Tibial nerve (tissue), 4 donors: ENCODE data around the gene GPX7. TPM values are rescaled to one million over a fixed set of nuclear protein-coding genes. Genes with fewer than 3 reads are reported as not detected.

Source experiments
- DNase-seq, 2 donors: peaks; one replicate each; pipeline ENCODE4 v3.0.0-alpha.2; 2019; ENCODE audit warnings: low spot score in 2 of 2
- H3K27ac ChIP-seq, 4 donors: fragments of 200-600 bp; sonication (generic) in 3 of 4; one replicate each; pipeline ENCODE4 v1.5.1; 2017 to 2019; ENCODE audit warnings: mild to moderate bottlenecking in 1 of 4
- H3K27me3 ChIP-seq, 2 donors: fragments of 200-600 bp; sonication (generic) in 1 of 2; one replicate each; pipeline versions ENCODE4 v1.5.1 to v1.6.0; 2017 to 2019
- H3K36me3 ChIP-seq, 3 donors: fragments of 200-600 bp; sonication (generic); one replicate each; pipeline ENCODE4 v1.5.1; 2018 to 2019
- H3K4me1 ChIP-seq, 4 donors: fragments of 200-600 bp; sonication (generic) in 3 of 4; one replicate each; pipeline ENCODE4 v1.5.1; 2017 to 2019
- H3K4me3 ChIP-seq, 4 donors: fragments of 200-600 bp; sonication (generic) in 3 of 4; one replicate each; pipeline ENCODE4 v1.5.1; 2017 to 2019; ENCODE audit warnings: mild to moderate bottlenecking in 1 of 4, moderate library complexity in 1 of 4
- H3K9me3 ChIP-seq, 4 donors: fragments of 200-600 bp; sonication (generic) in 3 of 4; one replicate each; pipeline ENCODE4 v1.5.1; 2017 to 2019
- EP300 ChIP-seq, 2 donors: sonication (generic); formaldehyde crosslinking; IDR thresholded peaks; one replicate each; pipeline ENCODE4 v1.6.1; 2017; ENCODE audit warnings: antibody characterized with exemption in 2 of 2, mild to moderate bottlenecking in 1 of 2
- POLR2A ChIP-seq, 2 donors: fragments of 450-650 bp; IDR thresholded peaks; one replicate each; pipeline ENCODE4 v1.6.1; 2017; ENCODE audit warnings: antibody characterized with exemption in 2 of 2, mild to moderate bottlenecking in 2 of 2, moderate library complexity in 2 of 2
- WGBS, 2 donors: methylation state at CpG; one replicate each; pipeline ENCODE4 v1.1.5; 2018; 5-methylcytosine and 5-hydroxymethylcytosine counted together
- total RNA-seq, 4 donors: library from RNA; depleted of rRNA; stranded (reverse); fragments of >200 nt; gene quantifications; one replicate each; pipeline ENCODE4 v1.1.0, GENCODE V29; 2016
- TF ChIP-seq, protein P1 (sequence below), 5 experiments: fragments of 200-600 bp in 3 of 5; fragments of 450-650 bp in 2 of 5; sonication (generic) in 3 of 5; IDR thresholded peaks; one replicate each; pipeline ENCODE4 v1.5.1; 2016 to 2019; ENCODE audit warnings: antibody characterized with exemption in 5 of 5, mild to moderate bottlenecking in 3 of 5, moderate library complexity in 2 of 5

The GPX7 gene
- total RNA-seq, 4 donors from 2014 or later: 6.3 to 21.4 (median 13.8) TPM

DNA sequence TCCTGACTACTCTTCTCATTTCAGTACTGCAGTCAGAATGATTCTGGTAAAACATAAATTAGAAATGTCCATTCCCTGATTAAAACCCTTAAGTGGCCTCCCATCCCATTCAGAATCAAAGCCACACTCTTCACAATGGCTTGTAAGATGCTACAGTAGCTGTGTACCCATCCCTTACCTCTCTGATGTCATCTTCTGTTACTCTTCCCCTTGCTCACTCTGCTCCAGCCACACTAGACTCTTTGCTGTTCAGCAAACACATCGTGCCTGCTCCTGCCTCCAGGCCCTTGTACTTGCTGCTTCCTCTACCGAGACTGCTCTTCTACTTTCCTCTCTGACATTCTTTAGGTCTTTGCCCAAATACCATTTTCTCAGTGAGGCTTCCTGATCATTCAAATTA lies 4.3 kb upstream of the GPX7 start:
- TF ChIP-seq, protein P1, sequence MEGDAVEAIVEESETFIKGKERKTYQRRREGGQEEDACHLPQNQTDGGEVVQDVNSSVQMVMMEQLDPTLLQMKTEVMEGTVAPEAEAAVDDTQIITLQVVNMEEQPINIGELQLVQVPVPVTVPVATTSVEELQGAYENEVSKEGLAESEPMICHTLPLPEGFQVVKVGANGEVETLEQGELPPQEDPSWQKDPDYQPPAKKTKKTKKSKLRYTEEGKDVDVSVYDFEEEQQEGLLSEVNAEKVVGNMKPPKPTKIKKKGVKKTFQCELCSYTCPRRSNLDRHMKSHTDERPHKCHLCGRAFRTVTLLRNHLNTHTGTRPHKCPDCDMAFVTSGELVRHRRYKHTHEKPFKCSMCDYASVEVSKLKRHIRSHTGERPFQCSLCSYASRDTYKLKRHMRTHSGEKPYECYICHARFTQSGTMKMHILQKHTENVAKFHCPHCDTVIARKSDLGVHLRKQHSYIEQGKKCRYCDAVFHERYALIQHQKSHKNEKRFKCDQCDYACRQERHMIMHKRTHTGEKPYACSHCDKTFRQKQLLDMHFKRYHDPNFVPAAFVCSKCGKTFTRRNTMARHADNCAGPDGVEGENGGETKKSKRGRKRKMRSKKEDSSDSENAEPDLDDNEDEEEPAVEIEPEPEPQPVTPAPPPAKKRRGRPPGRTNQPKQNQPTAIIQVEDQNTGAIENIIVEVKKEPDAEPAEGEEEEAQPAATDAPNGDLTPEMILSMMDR (IDR thresholded peaks at IDR 0.05): no peak
- TF ChIP-seq POLR2A (IDR thresholded peaks at IDR 0.05) (no peak), EP300 (IDR thresholded peaks at IDR 0.05) (no peak)
- Histone ChIP-seq H3K36me3 (no peaks in the 10 kb centered on the region), H3K4me1 (peaks cover 0 to 14% (median 0%) of the 10 kb centered on the region in 4 donors), H3K27ac (no peak overlapping the region), H3K27me3 (no peaks in the 10 kb centered on the region), H3K9me3 (no peaks in the 10 kb centered on the region), H3K4me3 (no peak overlapping the region)
- DNase-seq: no peak
- 50 to 59% methylated on average over 2 of the region's 2 CpGs for WGBS, 2 donors

DNA sequence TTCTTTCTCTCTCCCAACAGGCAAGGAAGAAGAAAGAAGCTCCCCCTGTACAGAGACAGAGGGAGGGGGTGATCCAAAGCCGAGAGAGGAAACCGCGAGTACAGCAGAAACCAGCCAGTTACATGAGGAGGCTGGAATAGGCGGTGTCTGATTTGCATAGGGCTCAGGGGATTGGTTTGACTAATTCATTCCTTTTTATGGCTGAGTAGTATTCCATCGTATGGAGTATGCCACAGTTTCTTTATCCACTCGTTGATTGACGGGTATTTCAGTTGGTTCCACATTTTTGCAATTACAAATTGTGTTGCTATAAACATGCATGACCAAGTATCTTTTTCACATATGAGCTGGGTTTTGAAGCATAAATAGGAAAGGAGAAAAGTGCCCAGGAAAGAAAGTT lies 3.4 kb upstream of the GPX7 start:
- no peak for DNase-seq
- Histone ChIP-seq H3K36me3 (no peaks in the 10 kb centered on the region), H3K27me3 (no peaks in the 10 kb centered on the region), H3K4me1 (peaks cover 0 to 22% (median 5%) of the 10 kb centered on the region in 4 donors), H3K27ac (no peak overlapping the region), H3K4me3 (no peak overlapping the region), H3K9me3 (no peaks in the 10 kb centered on the region)
- 87 to 92% methylated on average over 7 of the region's 7 CpGs for WGBS, 2 donors
- TF ChIP-seq EP300 (IDR thresholded peaks at IDR 0.05): no peak

DNA sequence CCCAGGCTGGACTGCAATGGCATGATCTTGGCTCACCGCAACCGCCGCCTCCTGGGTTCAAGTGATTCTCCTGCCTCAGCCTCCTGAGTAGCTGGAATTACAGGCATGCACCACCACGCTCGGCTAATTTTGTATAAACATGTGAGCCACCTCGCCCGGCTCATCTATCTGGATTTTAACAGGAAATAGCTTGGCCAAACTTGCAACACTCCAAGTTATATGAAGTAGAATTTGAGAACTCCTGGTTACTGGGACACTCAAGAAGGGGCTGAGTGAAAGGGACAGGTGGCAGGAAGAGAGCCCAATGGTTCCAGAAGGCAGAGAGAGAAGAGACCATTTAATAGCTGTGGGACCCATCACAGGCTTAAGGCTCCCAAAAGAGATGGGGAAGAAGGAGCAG lies 2.9 kb upstream of the GPX7 start:
- H3K27ac ChIP-seq: no peak overlapping the region
- peaks cover 0 to 27% (median 9%) of the 10 kb centered on the region in 4 donors for H3K4me1 ChIP-seq
- 92 to 95% methylated on average over 7 of the region's 7 CpGs for WGBS, 2 donors
- TF ChIP-seq, protein P1 (IDR thresholded peaks at IDR 0.05): no peak
- TF ChIP-seq POLR2A (IDR thresholded peaks at IDR 0.05) (no peak), EP300 (IDR thresholded peaks at IDR 0.05) (no peak)
- no peak for DNase-seq
- H3K36me3 ChIP-seq: no peaks in the 10 kb centered on the region
- no peaks in the 10 kb centered on the region for H3K27me3 ChIP-seq
- no peaks in the 10 kb centered on the region for H3K9me3 ChIP-seq
- H3K4me3 ChIP-seq: no peak overlapping the region

DNA sequence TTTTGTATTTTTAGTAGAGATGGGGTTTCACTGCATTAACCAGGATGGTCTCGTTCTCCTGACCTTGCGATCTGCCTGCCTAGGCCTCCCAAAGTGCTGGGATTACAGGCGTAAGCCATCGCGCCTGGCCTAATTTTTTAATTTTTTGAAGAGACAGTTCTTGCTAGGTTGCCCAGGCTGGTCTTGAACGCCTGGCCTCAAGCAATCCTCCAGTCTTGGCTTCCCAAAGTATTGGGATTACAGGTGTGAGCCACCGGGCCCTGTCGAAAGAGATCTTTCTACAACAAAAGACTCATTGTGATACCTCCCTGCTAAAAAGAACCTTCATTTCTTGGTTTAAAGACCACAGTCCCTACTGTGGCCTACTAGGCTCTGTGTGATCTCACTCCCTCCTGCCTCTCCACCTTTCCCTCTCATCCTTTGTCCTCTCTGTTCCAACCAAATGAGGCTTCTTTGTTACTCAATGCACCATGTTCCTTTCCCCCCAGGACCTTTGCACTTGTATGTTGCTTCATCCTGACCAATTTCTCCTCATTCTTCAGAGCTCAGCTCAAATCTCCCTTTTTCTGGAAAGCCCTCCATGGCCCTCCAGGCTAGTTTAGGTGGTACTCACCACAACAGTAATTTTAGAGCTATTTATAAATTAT lies 1.5 kb upstream of the GPX7 start:
- no peak for DNase-seq
- TF ChIP-seq, protein P1 (IDR thresholded peaks at IDR 0.05): no peak
- TF ChIP-seq EP300 (IDR thresholded peaks at IDR 0.05): no peak
- no peak overlapping the region for H3K27ac ChIP-seq
- H3K4me3 ChIP-seq: no peak overlapping the region
- H3K9me3 ChIP-seq: no peaks in the 10 kb centered on the region
- H3K27me3 ChIP-seq: no peaks in the 10 kb centered on the region
- 97 to 98% methylated on average over 8 of the region's 8 CpGs for WGBS, 2 donors
- peaks cover 0 to 32% (median 10%) of the 10 kb centered on the region in 4 donors for H3K4me1 ChIP-seq
- H3K36me3 ChIP-seq: no peaks in the 10 kb centered on the region

DNA sequence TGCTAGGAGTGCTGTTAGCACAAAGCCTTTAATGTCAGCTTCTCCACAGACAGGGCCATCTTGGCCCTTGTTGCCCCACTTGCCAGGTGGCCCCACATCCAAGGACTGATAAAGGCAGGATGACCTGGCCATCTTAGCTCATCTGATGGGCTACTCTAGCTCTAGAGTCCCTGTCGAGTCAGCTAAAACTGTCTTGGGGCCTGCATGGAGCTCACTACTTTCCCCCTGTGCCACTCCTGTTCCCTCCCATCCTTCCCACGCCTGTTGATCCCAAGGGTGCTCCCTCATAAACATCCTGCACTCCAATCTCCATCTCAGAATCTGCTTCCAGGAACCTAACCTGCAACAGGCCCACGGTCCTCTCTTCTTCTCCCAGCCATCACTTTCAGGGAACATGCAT lies 652 bp upstream of the GPX7 start:
- TF ChIP-seq, protein P1 (IDR thresholded peaks at IDR 0.05): no peak
- TF ChIP-seq EP300 (IDR thresholded peaks at IDR 0.05): no peak
- no peak for TF ChIP-seq POLR2A (IDR thresholded peaks at IDR 0.05)
- 56 to 78% methylated on average over 3 of the region's 3 CpGs for WGBS, 2 donors
- Histone ChIP-seq H3K27me3 (no peaks in the 10 kb centered on the region), H3K9me3 (no peaks in the 10 kb centered on the region), H3K4me3 (peak overlapping the region in 2 of 4 donors; percentile 62 to 63), H3K27ac (peak overlapping the region in 2 of 4 donors; percentile 54 to 87), H3K4me1 (peaks cover 0 to 32% (median 10%) of the 10 kb centered on the region in 4 donors), H3K36me3 (peaks cover 0 to 6% (median 0%) of the 10 kb centered on the region in 3 donors)
- no peak for DNase-seq
